HG02870 (cell line): ENCODE measurements around the gene KCNA4.
"Not testable (repeated sequence)": the region's sequence is repeated elsewhere in the genome, so short reads cannot be mapped to it uniquely, and the experiment has no call there.

ENCODE experiments used
- ATAC-seq: cut with Tn5 transposase; IDR thresholded peaks from one replicate; pipeline ENCODE4 v1.9.1; 2021; ENCODE audit warnings: mild to moderate bottlenecking, moderate library complexity; ENCODE audit not compliant: unreplicated experiment

Gene KCNA4

GRCh38 chr11:30016588-30017363 lies at the start of gene KCNA4:
TSS of gene KCNA4 (minus strand) at chr11:30017030. CDS start at chr11:30012678, 4,352 bp downstream.
- ATAC-seq = no peak

- ATAC-seq = no peak
Observed at GRCh38 chr11:30062103-30062502, 45.3 kb upstream of the KCNA4 start.

GRCh38 chr11:30059172-30059815 lies 42.5 kb upstream of the KCNA4 start:
- ATAC-seq = no peak

- ATAC-seq = no peak
Observed at GRCh38 chr11:30049214-30049613, 32.4 kb upstream of the KCNA4 start.

DNA sequence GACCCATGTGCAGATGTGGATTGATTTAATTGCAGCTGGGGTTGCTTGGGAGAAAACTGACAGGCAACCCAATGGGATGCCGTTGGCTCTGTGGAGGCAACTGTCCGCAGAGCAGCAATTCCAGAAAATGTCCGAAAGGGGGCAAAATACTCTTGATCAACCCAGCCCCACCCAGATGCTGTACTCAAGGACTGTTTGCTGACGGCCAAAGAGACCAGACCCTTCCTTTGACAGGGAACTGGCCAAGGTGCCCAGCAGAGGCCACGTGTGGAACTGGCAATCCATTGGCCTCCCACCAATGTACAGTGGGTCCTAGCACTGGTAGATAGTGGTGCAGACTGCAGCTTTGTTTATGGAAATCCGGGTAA lies 29.7 kb upstream of the KCNA4 start:
- no peak for ATAC-seq

DNA sequence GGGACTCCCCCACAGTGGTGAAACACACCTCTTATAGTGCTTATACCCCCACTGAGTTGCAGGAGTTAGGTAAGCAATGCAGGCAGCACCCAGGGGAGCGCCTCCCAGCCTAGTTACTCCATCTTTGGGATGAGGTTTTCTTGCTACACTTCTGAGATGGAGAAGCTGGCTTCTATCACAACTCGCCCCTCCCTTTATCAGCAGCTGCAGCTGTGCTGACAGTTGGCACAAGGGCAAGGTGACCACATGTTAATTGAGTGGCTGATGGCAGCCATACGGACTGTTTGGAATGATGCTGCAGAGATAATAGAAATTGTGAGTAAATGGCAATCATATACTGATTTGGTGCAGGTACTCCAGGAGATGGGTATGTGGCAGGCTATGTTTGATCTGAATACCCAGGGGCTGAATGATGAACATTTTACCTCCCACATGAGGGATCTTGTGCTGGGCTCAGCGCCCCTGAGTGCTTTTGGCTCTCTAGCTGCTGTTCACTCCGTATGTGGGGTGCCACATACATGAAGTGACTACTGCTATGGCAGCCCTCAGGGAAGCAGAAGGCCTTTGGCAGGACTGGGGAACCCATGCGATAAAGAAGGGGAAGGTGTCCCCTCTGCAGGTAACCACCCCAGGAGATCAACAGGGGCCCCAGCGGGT lies 29.2 kb upstream of the KCNA4 start:
- no peak for ATAC-seq

DNA sequence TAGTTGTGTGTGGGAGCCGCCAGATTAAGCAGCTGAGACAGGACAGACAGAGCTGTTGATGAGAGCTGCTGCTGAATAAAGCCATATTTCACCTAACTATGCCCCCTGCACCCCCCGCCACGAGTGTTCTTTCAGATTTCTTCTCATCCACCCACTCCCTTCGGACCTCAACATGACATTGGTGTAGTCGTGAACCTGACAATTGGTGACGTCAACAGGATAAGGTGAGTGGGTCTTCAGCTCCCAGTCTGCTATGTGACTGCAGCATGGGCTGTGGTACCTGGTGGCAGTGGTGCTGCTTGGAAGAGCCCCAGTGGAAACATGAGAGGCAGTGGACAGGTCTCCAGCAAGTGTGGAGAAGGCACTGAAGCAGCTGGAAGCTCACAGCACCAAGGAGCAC lies 28.3 kb upstream of the KCNA4 start:
- no peak for ATAC-seq

DNA sequence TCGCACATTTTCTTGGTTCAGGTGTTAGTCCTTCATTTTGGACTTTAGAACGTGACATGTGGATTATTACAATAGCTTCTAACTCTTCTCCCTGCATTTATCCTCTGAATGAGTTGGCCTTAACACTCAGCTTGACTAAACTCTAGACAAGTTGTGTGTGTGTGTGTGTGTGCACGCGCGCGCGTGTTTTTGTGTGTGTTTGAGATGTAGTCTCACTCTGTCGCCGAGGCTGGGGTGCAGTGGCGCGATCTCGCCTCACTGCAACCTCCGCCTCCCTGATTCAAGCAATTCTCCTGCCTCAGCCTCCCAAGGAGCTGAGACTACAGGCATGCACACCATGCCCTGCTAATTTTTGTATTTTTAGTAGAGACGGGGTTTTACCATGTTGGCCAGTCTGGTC lies 24.3 kb upstream of the KCNA4 start:
- ATAC-seq = no peak

GRCh38 chr11:30034746-30035145 lies 17.9 kb upstream of the KCNA4 start:
- ATAC-seq = not testable (repeated sequence)

DNA sequence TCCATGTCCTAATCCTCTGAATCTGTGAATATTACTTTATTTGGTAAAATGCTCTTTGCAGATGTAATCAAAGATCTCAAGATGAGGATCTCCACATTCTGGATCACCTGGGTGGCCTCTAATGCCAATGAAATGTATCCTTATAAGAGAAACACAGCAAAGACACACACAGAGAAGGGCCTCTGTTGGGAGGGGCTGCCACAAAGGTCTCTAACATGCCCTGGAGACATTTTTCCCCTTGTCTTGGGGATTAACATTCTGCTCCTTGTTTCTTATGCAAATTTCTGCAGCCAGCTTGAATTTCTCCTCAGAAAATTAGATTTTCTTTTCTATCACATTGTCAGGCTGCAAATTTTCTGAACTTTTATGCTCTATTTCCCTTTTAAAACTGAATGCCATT lies 17.3 kb upstream of the KCNA4 start:
- ATAC-seq = not testable (repeated sequence)

DNA sequence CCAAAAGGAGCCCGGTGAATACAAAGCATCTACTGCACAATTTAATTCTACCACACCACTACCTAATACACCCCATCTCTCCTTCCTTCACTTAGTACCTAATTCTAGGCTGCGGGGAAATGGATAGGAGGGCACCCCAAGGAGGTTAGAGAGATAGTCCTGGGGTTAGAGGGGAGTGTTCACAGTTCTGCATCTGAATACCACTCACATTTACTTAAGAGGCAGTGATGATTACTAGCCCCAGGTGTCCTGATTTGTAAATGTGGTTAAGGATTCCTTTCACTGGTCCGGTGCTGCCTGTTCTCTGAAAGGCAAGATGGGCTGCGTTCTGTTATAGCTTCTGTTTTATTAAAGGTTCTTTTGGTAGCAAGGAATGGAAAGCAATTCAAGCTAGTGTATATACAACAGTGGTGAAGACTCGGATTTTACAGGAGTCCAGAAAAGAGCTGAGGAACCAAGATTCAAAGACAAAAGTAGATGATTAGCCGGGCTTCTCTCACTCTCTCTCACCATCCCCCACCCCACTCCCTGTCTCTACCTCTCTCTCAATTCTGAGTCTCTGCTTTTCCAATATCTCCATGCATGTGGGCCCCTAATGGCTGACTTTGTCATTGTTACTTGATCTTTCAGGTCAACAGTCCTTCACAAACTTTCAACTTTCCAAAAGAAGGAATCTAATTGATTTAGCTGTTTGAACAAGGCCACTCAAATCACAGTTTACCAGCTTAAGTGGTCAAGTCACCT lies 8.7 kb upstream of the KCNA4 start:
- ATAC-seq = no peak

GRCh38 chr11:30023074-30023473 lies 6.2 kb upstream of the KCNA4 start:
- no peak for ATAC-seq

DNA sequence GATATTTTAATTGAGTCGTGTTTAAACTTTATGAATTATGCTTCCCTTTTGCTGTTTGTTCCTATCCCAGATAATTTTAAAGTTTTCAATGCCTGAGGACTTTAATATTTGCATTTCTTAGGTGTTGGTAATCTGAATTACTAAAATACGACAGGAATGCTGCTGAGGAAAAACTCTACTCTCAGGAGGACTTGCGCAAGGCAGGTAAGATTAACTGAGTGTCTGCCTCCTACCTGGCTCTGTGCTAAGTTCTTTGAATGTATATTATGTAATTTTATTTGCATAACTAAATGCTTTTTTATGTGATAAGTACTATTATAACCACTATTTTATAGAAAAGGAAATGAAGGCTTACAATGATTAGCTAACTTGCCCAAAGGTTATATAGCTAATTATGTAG lies 2.7 kb upstream of the KCNA4 start:
- ATAC-seq = no peak

DNA sequence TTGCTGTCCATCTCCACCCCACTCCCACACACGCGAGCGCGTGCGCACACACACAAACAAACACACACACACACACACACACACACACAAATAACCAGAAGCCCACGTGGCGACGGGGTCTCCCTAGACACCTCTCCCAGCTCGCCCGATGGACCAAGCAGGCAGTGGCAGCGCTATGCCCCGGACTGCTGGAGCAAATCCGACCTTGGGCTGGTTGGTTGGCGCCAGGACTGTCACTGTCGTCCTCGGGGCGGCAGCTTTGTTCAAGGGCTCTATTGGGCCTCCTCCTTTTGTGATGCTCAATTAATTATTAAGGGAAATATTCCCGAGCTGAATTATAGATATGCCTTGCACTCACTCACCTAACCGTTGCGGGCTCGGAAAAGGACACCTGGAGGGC lies 1.7 kb upstream of the KCNA4 start:
- no peak for ATAC-seq

GRCh38 chr11:30017445-30017895 lies 640 bp upstream of the KCNA4 start:
- no peak for ATAC-seq

- ATAC-seq = no peak
Observed at GRCh38 chr11:30015725-30016412, 961 bp downstream of the KCNA4 start.

GRCh38 chr11:30012346-30012745 lies 4.5 kb downstream of the KCNA4 start:
- ATAC-seq = no peak

DNA sequence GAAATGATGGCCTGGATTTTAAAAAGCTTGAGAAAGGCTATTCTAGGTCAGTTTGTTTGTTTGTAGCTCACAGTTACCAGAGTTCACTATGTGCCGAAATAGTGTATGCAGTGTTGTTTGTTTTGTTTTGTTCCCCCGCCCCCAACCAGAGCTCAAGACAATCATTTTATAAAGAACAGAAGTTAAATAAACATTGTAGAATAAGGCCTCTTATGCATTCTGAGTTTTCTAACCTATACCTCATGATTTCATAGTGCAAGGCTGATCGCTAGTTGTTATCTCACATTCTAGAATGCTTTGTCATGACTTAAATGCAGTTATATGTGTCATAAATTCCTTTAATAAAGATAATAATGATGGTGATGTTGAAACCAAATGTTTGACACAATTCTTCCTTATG lies 7.8 kb downstream of the KCNA4 start:
- no peak for ATAC-seq

DNA sequence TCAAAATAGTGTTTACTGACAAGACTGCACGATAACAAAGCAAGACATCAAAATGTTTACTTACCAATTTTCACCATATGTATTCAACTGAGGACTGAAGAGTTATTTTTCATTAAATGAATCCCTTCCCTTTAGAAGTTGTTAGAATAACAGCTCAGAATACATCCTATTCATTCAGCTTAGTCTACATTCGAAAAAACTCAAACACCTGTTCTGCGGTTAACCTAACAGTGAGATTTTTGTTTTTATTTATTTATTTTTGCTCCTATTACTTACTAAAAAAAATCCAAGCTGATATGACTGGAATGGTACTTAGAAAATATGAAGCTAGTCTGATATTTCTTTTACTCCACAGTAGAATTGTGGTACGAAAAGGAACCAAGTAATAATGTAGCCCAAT lies 10.0 kb downstream of the KCNA4 start:
- no peak for ATAC-seq

DNA sequence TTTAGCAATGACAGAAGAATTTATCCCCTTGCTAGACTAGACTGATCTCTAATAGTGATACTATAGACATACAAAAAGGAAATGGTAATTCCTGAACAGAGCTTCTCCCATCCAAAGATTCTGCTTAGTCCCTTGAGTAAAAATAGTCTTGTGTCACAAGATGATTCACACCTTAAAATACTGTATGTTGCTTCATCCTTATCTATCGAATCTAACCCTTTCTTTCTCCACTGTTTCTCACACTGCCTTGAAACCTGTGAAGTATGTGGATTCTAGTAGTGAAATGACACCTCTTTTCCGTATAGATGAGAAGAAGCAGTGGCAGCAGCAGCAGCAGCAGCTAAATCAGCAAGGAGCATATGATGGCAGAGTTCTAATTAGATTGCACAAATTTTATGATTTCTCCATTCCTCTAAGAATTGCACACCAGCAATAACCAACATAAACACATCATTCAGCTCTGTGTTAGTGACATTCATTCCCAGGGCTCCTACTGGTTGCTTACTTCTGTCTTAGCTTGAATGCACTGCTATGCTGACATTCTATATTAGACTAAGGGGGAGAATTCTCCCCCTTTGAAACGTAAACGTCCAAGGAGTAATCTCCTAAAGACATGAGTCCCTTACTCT lies 14.6 kb downstream of the KCNA4 start:
- ATAC-seq = no peak
